H1 (cell line): ENCODE data around the gene FSTL4. TPM values are rescaled to one million over a fixed set of nuclear protein-coding genes. Genes with fewer than 3 reads are reported as not detected.
"Not testable (repeated sequence)": the region's sequence is repeated elsewhere in the genome, so short reads cannot be mapped to it uniquely, and the experiment has no call there.

Source experiments
- CTCF ChIA-PET: fragments of 300-600 bp; sonication (Branson Sonifier 250); formaldehyde crosslinking; loops from one replicate; lab custom pipeline; 2021; ENCODE audit not compliant: partially characterized antibody; lab: Charles Lee
- POLR2A ChIA-PET: fragments of 300-600 bp; sonication (Branson Sonifier 250); formaldehyde crosslinking; loops from one replicate; lab custom pipeline; 2021; ENCODE audit warnings: inconsistent platforms; ENCODE audit not compliant: partially characterized antibody; lab: Charles Lee
- DNase-seq, 2 experiments: peaks; one replicate each; pipeline versions ENCODE4 v3.0.0 to v3.0.0-alpha.2; 2010 to 2022; ENCODE audit warnings: low spot score in 2 of 2, low read depth in 1 of 2, mixed read lengths in 1 of 2
- FAIRE-seq: peaks from 2 replicates; lab custom pipeline; 2011; peaks lifted over from hg19 to GRCh38; lab: Jason Lieb, UNC
- H2AFZ ChIP-seq: 2 replicates; pipeline ENCODE4 v1.8.1; 2012; ENCODE audit warnings: low read length, inconsistent platforms
- H2AK5ac ChIP-seq: 2 replicates; pipeline ENCODE4 v1.6.1; 2013; ENCODE audit warnings: low read depth, low read length
- H2BK120ac ChIP-seq: replicated peaks from 2 replicates; pipeline ENCODE3; 2013; ENCODE audit warnings: low read depth, low read length, inconsistent platforms
- H2BK12ac ChIP-seq: 2 replicates; pipeline ENCODE4 v1.6.1; 2013; ENCODE audit warnings: low read depth, low read length
- H2BK15ac ChIP-seq: 2 replicates; pipeline ENCODE4 v1.6.1; 2013; ENCODE audit warnings: low read length
- H2BK20ac ChIP-seq: 2 replicates; pipeline ENCODE4 v1.6.1; 2013; ENCODE audit warnings: low read length
- H2BK5ac ChIP-seq: 2 replicates; pipeline ENCODE4 v1.6.1; 2013; ENCODE audit warnings: low read depth, low read length
- H3K14ac ChIP-seq: 2 replicates; pipeline ENCODE4 v1.6.1; 2013; ENCODE audit warnings: inconsistent platforms; ENCODE audit not compliant: insufficient read length
- H3K18ac ChIP-seq: 2 replicates; pipeline ENCODE4 v1.6.1; 2013; ENCODE audit warnings: low read length; ENCODE audit errors: extremely low read depth
- H3K23ac ChIP-seq: 2 replicates; pipeline ENCODE4 v1.6.1; 2013; ENCODE audit warnings: inconsistent platforms; ENCODE audit not compliant: insufficient read length
- H3K23me2 ChIP-seq: 2 replicates; pipeline ENCODE4 v1.6.1; 2013; ENCODE audit warnings: low read depth, low read length
- H3K27ac ChIP-seq: 2 replicates; pipeline ENCODE4 v1.6.1; 2011; ENCODE audit warnings: low read depth, low read length, inconsistent platforms
- H3K27me3 ChIP-seq, 4 experiments: replicated peaks in 1 of 4; 1 replicate in 1 of 4; 2 replicates in 3 of 4; pipeline versions ENCODE4 v1.6.1 to v1.8.1; 2011 to 2013; ENCODE audit warnings: low read length in 3 of 4, mild to moderate bottlenecking in 3 of 4, inconsistent platforms in 2 of 4, mixed read lengths in 2 of 4, moderate library complexity in 1 of 4; ENCODE audit not compliant: control insufficient read depth in 3 of 4, insufficient read depth in 3 of 4; ENCODE audit errors: extremely low read depth in 1 of 4
- H3K36me3 ChIP-seq, 4 experiments: 2 replicates each; pipeline versions ENCODE4 v1.6.1 to v1.8.1; 2011 to 2013; ENCODE audit warnings: mild to moderate bottlenecking in 4 of 4, low read length in 3 of 4, moderate library complexity in 2 of 4, control low read depth in 1 of 4, inconsistent platforms in 1 of 4; ENCODE audit not compliant: insufficient read depth in 4 of 4, control insufficient read depth in 2 of 4
- H3K4ac ChIP-seq: replicated peaks from 2 replicates; pipeline ENCODE3; 2013; ENCODE audit warnings: low read length, low read depth, mixed read lengths, inconsistent platforms; ENCODE audit not compliant: insufficient read length
- H3K4me1 ChIP-seq, 4 experiments: replicated peaks in 1 of 4; 1 replicate in 1 of 4; 2 replicates in 3 of 4; pipeline versions ENCODE4 v1.6.1 to v1.8.1; 2011 to 2013; ENCODE audit warnings: low read length in 3 of 4, inconsistent platforms in 2 of 4, mixed read lengths in 1 of 4; ENCODE audit not compliant: insufficient read depth in 4 of 4, control insufficient read depth in 3 of 4
- H3K4me2 ChIP-seq, 2 experiments: 2 replicates each; pipeline versions ENCODE4 v1.6.1 to v1.8.1; 2011 to 2013; ENCODE audit warnings: low read depth in 2 of 2, low read length in 2 of 2, control low read depth in 1 of 2, inconsistent platforms in 1 of 2, mild to moderate bottlenecking in 1 of 2; ENCODE audit not compliant: insufficient read depth in 1 of 2
- H3K4me3 ChIP-seq, 4 experiments: fragments of 200-600, 300-600 bp in 1 of 4; sonication (generic), shearing (Covaris generic), sonication (Bioruptor Twin) in 1 of 4; 2 replicates each; pipeline versions ENCODE4 v1.5.1 to v1.8.1; 2011 to 2016; ENCODE audit warnings: low read length in 4 of 4, low read depth in 3 of 4, control low read depth in 2 of 4, inconsistent platforms in 2 of 4, mild to moderate bottlenecking in 2 of 4, mixed read lengths in 1 of 4, moderate library complexity in 1 of 4; ENCODE audit not compliant: insufficient read depth in 2 of 4; ENCODE audit errors: extremely low read depth in 1 of 4
- H3K56ac ChIP-seq: replicated peaks from 2 replicates; pipeline ENCODE3; 2013; ENCODE audit warnings: low read depth, mild to moderate bottlenecking, mixed read lengths, low read length, inconsistent platforms; ENCODE audit not compliant: insufficient read length
- H3K79me1 ChIP-seq: 2 replicates; pipeline ENCODE4 v1.6.1; 2013; ENCODE audit warnings: low read depth, low read length, control low read depth
- H3K79me2 ChIP-seq, 2 experiments: 2 replicates each; pipeline versions ENCODE4 v1.6.1 to v1.8.1; 2012 to 2013; ENCODE audit warnings: low read length in 2 of 2, mild to moderate bottlenecking in 2 of 2, inconsistent platforms in 1 of 2; ENCODE audit not compliant: insufficient read depth in 2 of 2, control insufficient read depth in 1 of 2
- H3K9ac ChIP-seq, 4 experiments: replicated peaks in 1 of 4; 1 replicate in 1 of 4; 2 replicates in 3 of 4; pipeline versions ENCODE4 v1.6.1 to v1.8.1; 2011 to 2013; ENCODE audit warnings: low read depth in 3 of 4, low read length in 3 of 4, control low read depth in 2 of 4, mild to moderate bottlenecking in 2 of 4, moderate library complexity in 2 of 4, inconsistent platforms in 1 of 4; ENCODE audit errors: extremely low read depth in 1 of 4
- H3K9me3 ChIP-seq, 2 experiments: 2 replicates each; pipeline versions ENCODE4 v1.6.1 to v1.8.1; 2012 to 2013; ENCODE audit warnings: mild to moderate bottlenecking in 2 of 2, moderate library complexity in 2 of 2, control low read depth in 1 of 2, inconsistent platforms in 1 of 2, low read depth in 1 of 2, low read length in 1 of 2, mixed read lengths in 1 of 2; ENCODE audit not compliant: insufficient read depth in 2 of 2
- H4K20me1 ChIP-seq, 2 experiments: replicated peaks in 1 of 2; 2 replicates each; pipeline versions ENCODE3 to v1.8.1; 2011 to 2013; ENCODE audit warnings: inconsistent platforms in 2 of 2, low read length in 2 of 2, mild to moderate bottlenecking in 1 of 2; ENCODE audit not compliant: insufficient read depth in 2 of 2, control insufficient read depth in 1 of 2
- H4K5ac ChIP-seq: 2 replicates; pipeline ENCODE4 v1.6.1; 2013; ENCODE audit warnings: low read length, low read depth, mixed read lengths, inconsistent platforms; ENCODE audit not compliant: insufficient read length
- H4K8ac ChIP-seq: 2 replicates; pipeline ENCODE4 v1.8.0; 2013; ENCODE audit warnings: mild to moderate bottlenecking, moderate library complexity, low read length, inconsistent platforms; ENCODE audit not compliant: insufficient read depth; ENCODE audit errors: extremely low read depth
- H4K91ac ChIP-seq: replicated peaks from 2 replicates; pipeline ENCODE3; 2013; ENCODE audit warnings: low read length, mixed read lengths, inconsistent platforms; ENCODE audit not compliant: insufficient read length
- BCL11A ChIP-seq, 2 experiments: IDR thresholded peaks; one replicate each; pipeline ENCODE4 v1.6.1; 2011; ENCODE audit warnings: low read depth in 2 of 2, low read length in 2 of 2, mild to moderate bottlenecking in 2 of 2
- CREB1 ChIP-seq: IDR thresholded peaks from 2 replicates; pipeline ENCODE4 v1.6.1; 2012; ENCODE audit warnings: inconsistent platforms
- GTF2F1 ChIP-seq: IDR thresholded peaks from 2 replicates; pipeline ENCODE4 v1.6.1; 2012; ENCODE audit warnings: low read depth, low read length, improper control_type of control experiment, borderline replicate concordance
- HDAC2 ChIP-seq, 2 experiments: fragments of 300-600 bp in 1 of 2; sonication (generic) in 1 of 2; IDR thresholded peaks; 2 replicates each; pipeline ENCODE4 v1.6.1; 2011 to 2012; ENCODE audit warnings: low read depth in 2 of 2, low read length in 2 of 2, mild to moderate bottlenecking in 2 of 2, moderate library complexity in 2 of 2, borderline replicate concordance in 1 of 2, inconsistent platforms in 1 of 2
- KDM1A ChIP-seq: fragments of 200-600, 300-600 bp; sonication (generic); IDR thresholded peaks from 2 replicates; pipeline ENCODE4 v1.7.1; 2016; ENCODE audit warnings: mild to moderate bottlenecking, low read length, borderline replicate concordance
- NRF1 ChIP-seq: IDR thresholded peaks from 2 replicates; pipeline ENCODE4 v1.6.1; 2011; ENCODE audit warnings: mild to moderate bottlenecking, low read depth, low read length, improper control_type of control experiment
- POU5F1 ChIP-seq: IDR thresholded peaks from 2 replicates; pipeline ENCODE4 v1.6.1; 2011; ENCODE audit warnings: low read depth, mild to moderate bottlenecking, low read length, moderate library complexity
- RFX5 ChIP-seq: IDR thresholded peaks from 2 replicates; pipeline ENCODE4 v1.6.1; 2011; ENCODE audit warnings: low read depth, low read length, improper control_type of control experiment, borderline replicate concordance
- TAF7 ChIP-seq: optimal IDR thresholded peaks from 2 replicates; pipeline ENCODE3; 2011; ENCODE audit warnings: low read depth, mild to moderate bottlenecking, inconsistent platforms, low read length, moderate library complexity, borderline replicate concordance
- TBP ChIP-seq: IDR thresholded peaks from 2 replicates; pipeline ENCODE4 v1.6.1; 2011; ENCODE audit warnings: low read depth, low read length, improper control_type of control experiment
- TCF12 ChIP-seq: IDR thresholded peaks from 2 replicates; pipeline ENCODE4 v1.6.1; 2011; ENCODE audit warnings: low read depth, mild to moderate bottlenecking, low read length
- YY1 ChIP-seq: IDR thresholded peaks from 2 replicates; pipeline ENCODE4 v1.6.1; 2011; ENCODE audit warnings: low read depth, mild to moderate bottlenecking, low read length
- WGBS, 2 experiments: shearing (Covaris generic) in 1 of 2; methylation state at CpG; one replicate each; pipeline versions ENCODE4 v1.1.6 to v1.1.7; 2013 to 2015; ENCODE audit warnings: low lambda C conversion rate in 2 of 2, mixed read lengths in 2 of 2, inconsistent platforms in 1 of 2, low coverage in 1 of 2, missing lambda C conversion rate in 1 of 2; ENCODE audit not compliant: insufficient replicate concordance in 2 of 2, insufficient coverage in 1 of 2, insufficient read length in 1 of 2; ENCODE audit errors: extremely low coverage in 1 of 2, missing lambda C conversion rate in 1 of 2; 5-methylcytosine and 5-hydroxymethylcytosine counted together
- polyA plus RNA-seq, 7 experiments: library from polyadenylated mRNA; depleted of rRNA in 3 of 7; stranded (reverse) in 5 of 7; unstranded in 2 of 7; fragments of >200 nt in 5 of 7; fragments of 200-250 nt in 2 of 7; gene quantifications; 1 replicate in 5 of 7; 2 replicates in 1 of 7; 4 replicates in 1 of 7; pipeline versions ENCODE4 v1.2.1 to v1.2.3, GENCODE V29; 2011 to 2013; ENCODE audit warnings: missing spikeins in 2 of 7, mixed read lengths in 2 of 7
- total RNA-seq: library from RNA; stranded (reverse); fragmentation: NEBNext Ultra II Directional; extraction: Animal tissue kit (Norgen Biotek cat#: 25700); gene quantifications from 2 replicates; pipeline ENCODE4 v1.2.1, GENCODE V29; 2021

The FSTL4 gene
- total and polyA plus RNA-seq, 2 of the 8 experiments (the other 6 are each of a cell fraction or from before 2014, with no cell fraction given): 3.1 to 4.1 TPM

DNA sequence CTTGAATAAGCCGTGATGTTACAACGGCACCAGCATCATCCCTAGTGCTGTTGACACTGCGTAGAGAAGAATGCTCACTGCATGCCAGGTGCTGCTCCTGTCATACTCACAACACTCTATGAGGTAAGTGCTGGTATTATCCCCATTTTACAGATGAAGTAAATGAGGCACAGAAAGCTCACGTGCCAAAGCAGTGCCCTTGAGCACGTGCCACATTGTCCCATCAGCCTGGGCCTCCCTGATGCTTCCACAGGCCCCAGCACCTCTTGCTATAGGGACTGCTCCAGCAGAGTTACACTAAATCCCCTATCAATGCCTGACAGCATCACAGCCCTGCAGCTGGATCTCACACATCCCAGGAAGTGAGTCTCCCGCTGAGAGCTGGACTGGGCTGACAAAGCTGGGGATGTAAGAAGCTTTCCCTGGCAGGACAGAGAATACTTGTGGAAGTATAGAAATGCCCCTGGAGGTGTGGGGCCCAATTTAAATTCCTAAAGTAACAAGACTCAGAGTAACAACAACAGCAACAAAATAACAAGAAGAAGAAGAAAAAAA, 216.1 kb downstream of the FSTL4 start (continued):
- no peak for TF ChIP-seq POU5F1
- TF ChIP-seq NRF1: no peak
- peak; percentile 90 for TF ChIP-seq KDM1A
- TF ChIP-seq RFX5: no peak
- peak in 1 of 2 experiments; percentile 39; a peak in 1 of 4 replicates for TF ChIP-seq HDAC2 (IDR thresholded peaks at IDR 0.05; ENCODE audit: borderline replicate concordance in 1 of 2, low read depth in 2 of 2, low read length in 2 of 2)
- no peak for TF ChIP-seq TBP
- no peak for TF ChIP-seq TAF7
- no peak for TF ChIP-seq CREB1
- TF ChIP-seq GTF2F1: no peak
- TF ChIP-seq TCF12: no peak
- TF ChIP-seq BCL11A (IDR thresholded peaks at IDR 0.05; ENCODE audit: low read depth in 2 of 2, low read length in 2 of 2): no peak
- 0 out of 2 replicates have a peak, but pooled peaks have one; percentile 9 for TF ChIP-seq YY1

DNA sequence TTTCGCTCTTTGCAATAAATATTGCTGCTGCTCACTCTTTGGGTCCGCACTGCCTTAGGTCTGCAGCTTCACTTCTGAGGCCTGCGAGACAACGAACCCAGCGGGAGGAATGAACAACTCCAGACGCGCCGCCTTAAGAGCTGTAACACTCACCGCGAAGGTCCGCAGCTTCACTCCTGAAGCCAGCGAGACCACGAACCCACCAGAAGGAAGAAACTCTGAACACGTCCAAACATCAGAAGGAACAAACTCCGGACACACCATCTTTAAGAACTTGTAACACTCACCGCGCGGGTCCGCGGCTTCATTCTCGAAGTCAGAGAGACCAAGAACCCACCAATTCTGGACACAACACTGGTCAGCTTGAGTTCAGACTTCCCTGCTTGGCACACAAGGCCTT, 217.1 kb downstream of the FSTL4 start:
- H4K5ac ChIP-seq, H2AFZ ChIP-seq, H2BK120ac ChIP-seq, H3K14ac ChIP-seq, H3K27ac ChIP-seq, H3K23me2 ChIP-seq, H4K8ac ChIP-seq, H3K4me3 ChIP-seq, H3K4ac ChIP-seq, H3K79me2 ChIP-seq, H3K18ac ChIP-seq, POLR2A ChIA-PET, FAIRE-seq, H4K20me1 ChIP-seq, H2BK20ac ChIP-seq, H2BK15ac ChIP-seq, H4K91ac ChIP-seq, H2AK5ac ChIP-seq, H2BK5ac ChIP-seq, H3K4me1 ChIP-seq, H3K56ac ChIP-seq, H3K36me3 ChIP-seq, H3K79me1 ChIP-seq, DNase-seq, H3K23ac ChIP-seq, H3K4me2 ChIP-seq, H3K27me3 ChIP-seq, H2BK12ac ChIP-seq, H3K9ac ChIP-seq: not testable (repeated sequence)
- 93% methylated on average over 19 of the region's 21 CpGs; no CpG with 5 or more reads in 1 of the 2 experiments for WGBS, 2 experiments
- peaks cover 3 to 14% of the 10 kb centered on the region in 2 experiments; a peak in 2 of 4 replicates for H3K9me3 ChIP-seq
- CTCF ChIA-PET: interaction anchor here (0.7 to 9.4 kb wide), 5 partner anchors 10 to 80 kb away, joined by 3 to 78 read pairs (median 4); no protein-coding TSS in a partner anchor
